Cardiac fibroblast (primary cell): Measurements from ENCODE around the gene ALPK3.

Source experiments
- DNase-seq, 2 donors: peaks; one replicate each; pipeline versions ENCODE4 v3.0.0 to v3.0.0-alpha.2; 2010; ENCODE audit warnings: low read depth in 2 of 2
- H3K4me3 ChIP-seq, 2 donors: replicated peaks in 1 of 2; 1 replicate in 1 of 2; 2 replicates in 1 of 2; pipeline ENCODE4 v1.5.1; 2011; ENCODE audit warnings: low read depth in 2 of 2, low read length in 2 of 2, mild to moderate bottlenecking in 2 of 2, moderate library complexity in 1 of 2
- CTCF ChIP-seq: IDR thresholded peaks from one replicate; pipeline ENCODE4 v1.5.1; 2011; ENCODE audit warnings: low read depth, mild to moderate bottlenecking, low read length, inconsistent platforms

Gene ALPK3

GRCh38 chr15:84910928-84911623 lies 93.9 kb downstream of the ALPK3 start:
- no peak for DNase-seq
- TF ChIP-seq CTCF = no peak
- H3K4me3 ChIP-seq = no peak overlapping the region

- peak; percentile 100 for DNase-seq
- no peak for TF ChIP-seq CTCF
- no peak overlapping the region for H3K4me3 ChIP-seq
These were observed 94.9 kb downstream of the ALPK3 start for GRCh38 chr15:84911879-84912660.

- no peak overlapping the region for H3K4me3 ChIP-seq
- DNase-seq = no peak
- TF ChIP-seq CTCF = no peak
These were observed 96.2 kb downstream of the ALPK3 start for GRCh38 chr15:84913360-84913723.

- H3K4me3 ChIP-seq = no peak overlapping the region
- DNase-seq = no peak
- TF ChIP-seq CTCF = no peak
These were observed 97.2 kb downstream of the ALPK3 start for GRCh38 chr15:84914351-84914750.

GRCh38 chr15:84914909-84915605 lies 97.9 kb downstream of the ALPK3 start:
- H3K4me3 ChIP-seq = no peak overlapping the region
- TF ChIP-seq CTCF = peak; percentile 14
- peak; percentile 72 to 96 for DNase-seq

GRCh38 chr15:84915606-84915958 lies 98.4 kb downstream of the ALPK3 start:
- H3K4me3 ChIP-seq = no peak overlapping the region
- DNase-seq = peak in 1 of 2 donors; percentile 28
- no peak for TF ChIP-seq CTCF
